ENCODE data around the gene CDK5RAP2.
"Not testable (repeated sequence)": the region's sequence is repeated elsewhere in the genome, so short reads cannot be mapped to it uniquely, and the experiment has no call there.

CDK5RAP2 gene

GRCh38 chr9:120463765-120464164 lies 116.2 kb downstream of the CDK5RAP2 start:
- no peak for DNase-seq

GRCh38 chr9:120461677-120462076 lies 118.3 kb downstream of the CDK5RAP2 start:
- DNase-seq = not testable (repeated sequence)

GRCh38 chr9:120456218-120456617 lies 123.7 kb downstream of the CDK5RAP2 start:
- DNase-seq = no peak

- DNase-seq = no peak
These were observed 125.5 kb downstream of the CDK5RAP2 start for GRCh38 chr9:120454467-120454866.

GRCh38 chr9:120453792-120454191 lies 126.2 kb downstream of the CDK5RAP2 start:
- DNase-seq = no peak

GRCh38 chr9:120452631-120453030 lies 127.3 kb downstream of the CDK5RAP2 start:
- DNase-seq = no peak

GRCh38 chr9:120450916-120451315 lies 129.1 kb downstream of the CDK5RAP2 start:
- DNase-seq = no peak

GRCh38 chr9:120449566-120449965 lies 130.4 kb downstream of the CDK5RAP2 start:
- DNase-seq = no peak

GRCh38 chr9:120447959-120448500 lies 131.9 kb downstream of the CDK5RAP2 start:
- DNase-seq = no peak

GRCh38 chr9:120446671-120447070 lies 133.3 kb downstream of the CDK5RAP2 start:
- no peak for DNase-seq

GRCh38 chr9:120443976-120444375 lies 136.0 kb downstream of the CDK5RAP2 start:
- DNase-seq = no peak

GRCh38 chr9:120443489-120443888 lies 136.5 kb downstream of the CDK5RAP2 start:
- DNase-seq = no peak

GRCh38 chr9:120442308-120442995 lies 137.5 kb downstream of the CDK5RAP2 start:
- no peak for DNase-seq

GRCh38 chr9:120441426-120442307 lies 138.3 kb downstream of the CDK5RAP2 start:
- DNase-seq = no peak

GRCh38 chr9:120440791-120441190 lies 139.2 kb downstream of the CDK5RAP2 start:
- DNase-seq = no peak

- DNase-seq = no peak
These were observed 140.0 kb downstream of the CDK5RAP2 start for GRCh38 chr9:120439926-120440325.

- DNase-seq = no peak
These were observed 141.0 kb downstream of the CDK5RAP2 start for GRCh38 chr9:120438836-120439546.

- DNase-seq = no peak
These were observed 141.9 kb downstream of the CDK5RAP2 start for GRCh38 chr9:120438111-120438510.

- no peak for DNase-seq
These were observed 142.9 kb downstream of the CDK5RAP2 start for GRCh38 chr9:120436983-120437475.

GRCh38 chr9:120436446-120436845 lies 143.5 kb downstream of the CDK5RAP2 start:
- DNase-seq = no peak

- DNase-seq = no peak
These were observed 144.9 kb downstream of the CDK5RAP2 start for GRCh38 chr9:120435091-120435490.

GRCh38 chr9:120434532-120434931 lies 145.4 kb downstream of the CDK5RAP2 start:
- no peak for DNase-seq

- no peak for DNase-seq
These were observed 146.3 kb downstream of the CDK5RAP2 start for GRCh38 chr9:120433701-120434100.

All from CD4-positive, alpha-beta T cell treated with Interleukin-21 for 1 hour (primary cell).